ENCODE data around the gene UTY.
"Not testable (repeated sequence)": the region's sequence is repeated elsewhere in the genome, so short reads cannot be mapped to it uniquely, and the experiment has no call there.

UTY gene

DNA sequence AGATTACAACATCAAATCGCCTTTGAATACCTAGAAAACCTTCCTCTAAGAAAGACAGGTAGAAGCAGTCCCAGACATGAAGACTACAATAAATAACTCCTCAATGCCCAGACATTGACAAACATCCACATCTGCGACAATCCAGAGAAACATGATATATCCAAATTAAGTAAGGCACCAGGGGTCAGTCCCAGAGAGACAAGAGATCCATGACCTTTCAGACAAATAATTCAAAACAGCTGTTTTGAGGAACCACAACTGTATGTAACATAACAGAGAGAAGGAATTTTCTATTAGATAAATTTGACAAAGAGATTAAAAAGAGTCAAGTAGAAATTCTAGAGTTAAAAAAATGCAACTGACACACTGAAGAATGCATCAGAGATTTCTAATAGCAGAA lies 200.3 kb downstream of the UTY start:
- ATAC-seq: no peak
- TF ChIP-seq, protein P1, sequence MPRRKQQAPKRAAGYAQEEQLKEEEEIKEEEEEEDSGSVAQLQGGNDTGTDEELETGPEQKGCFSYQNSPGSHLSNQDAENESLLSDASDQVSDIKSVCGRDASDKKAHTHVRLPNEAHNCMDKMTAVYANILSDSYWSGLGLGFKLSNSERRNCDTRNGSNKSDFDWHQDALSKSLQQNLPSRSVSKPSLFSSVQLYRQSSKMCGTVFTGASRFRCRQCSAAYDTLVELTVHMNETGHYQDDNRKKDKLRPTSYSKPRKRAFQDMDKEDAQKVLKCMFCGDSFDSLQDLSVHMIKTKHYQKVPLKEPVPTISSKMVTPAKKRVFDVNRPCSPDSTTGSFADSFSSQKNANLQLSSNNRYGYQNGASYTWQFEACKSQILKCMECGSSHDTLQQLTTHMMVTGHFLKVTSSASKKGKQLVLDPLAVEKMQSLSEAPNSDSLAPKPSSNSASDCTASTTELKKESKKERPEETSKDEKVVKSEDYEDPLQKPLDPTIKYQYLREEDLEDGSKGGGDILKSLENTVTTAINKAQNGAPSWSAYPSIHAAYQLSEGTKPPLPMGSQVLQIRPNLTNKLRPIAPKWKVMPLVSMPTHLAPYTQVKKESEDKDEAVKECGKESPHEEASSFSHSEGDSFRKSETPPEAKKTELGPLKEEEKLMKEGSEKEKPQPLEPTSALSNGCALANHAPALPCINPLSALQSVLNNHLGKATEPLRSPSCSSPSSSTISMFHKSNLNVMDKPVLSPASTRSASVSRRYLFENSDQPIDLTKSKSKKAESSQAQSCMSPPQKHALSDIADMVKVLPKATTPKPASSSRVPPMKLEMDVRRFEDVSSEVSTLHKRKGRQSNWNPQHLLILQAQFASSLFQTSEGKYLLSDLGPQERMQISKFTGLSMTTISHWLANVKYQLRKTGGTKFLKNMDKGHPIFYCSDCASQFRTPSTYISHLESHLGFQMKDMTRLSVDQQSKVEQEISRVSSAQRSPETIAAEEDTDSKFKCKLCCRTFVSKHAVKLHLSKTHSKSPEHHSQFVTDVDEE (CRISPR knock-in tag; IDR thresholded peaks at IDR 0.05): no peak
- TF ChIP-seq ZNF70 (CRISPR knock-in tag; IDR thresholded peaks at IDR 0.05) (no peak), ARNTL (CRISPR knock-in tag; IDR thresholded peaks at IDR 0.05; ENCODE audit: borderline replicate concordance, low read depth) (no peak), ESRRG (CRISPR knock-in tag; IDR thresholded peaks at IDR 0.05) (no peak), BACH2 (CRISPR knock-in tag; IDR thresholded peaks at IDR 0.05; ENCODE audit: borderline replicate concordance) (no peak), ZFP3 (CRISPR knock-in tag; IDR thresholded peaks at IDR 0.05) (no peak), ZC3H10 (CRISPR knock-in tag; IDR thresholded peaks at IDR 0.05) (no peak), TCF4 (CRISPR knock-in tag; IDR thresholded peaks at IDR 0.05; ENCODE audit: borderline replicate concordance) (no peak), GLIS3 (CRISPR knock-in tag; IDR thresholded peaks at IDR 0.05) (no peak), ZFP30 (CRISPR knock-in tag; IDR thresholded peaks at IDR 0.05) (no peak), TOX (CRISPR knock-in tag; IDR thresholded peaks at IDR 0.05; ENCODE audit: borderline replicate concordance) (no peak), ZNF8 (CRISPR knock-in tag; IDR thresholded peaks at IDR 0.05) (no peak), OSR1 (CRISPR knock-in tag; IDR thresholded peaks at IDR 0.05) (no peak), RARB (CRISPR knock-in tag; IDR thresholded peaks at IDR 0.05) (no peak)
- TF ChIP-seq, protein P2, sequence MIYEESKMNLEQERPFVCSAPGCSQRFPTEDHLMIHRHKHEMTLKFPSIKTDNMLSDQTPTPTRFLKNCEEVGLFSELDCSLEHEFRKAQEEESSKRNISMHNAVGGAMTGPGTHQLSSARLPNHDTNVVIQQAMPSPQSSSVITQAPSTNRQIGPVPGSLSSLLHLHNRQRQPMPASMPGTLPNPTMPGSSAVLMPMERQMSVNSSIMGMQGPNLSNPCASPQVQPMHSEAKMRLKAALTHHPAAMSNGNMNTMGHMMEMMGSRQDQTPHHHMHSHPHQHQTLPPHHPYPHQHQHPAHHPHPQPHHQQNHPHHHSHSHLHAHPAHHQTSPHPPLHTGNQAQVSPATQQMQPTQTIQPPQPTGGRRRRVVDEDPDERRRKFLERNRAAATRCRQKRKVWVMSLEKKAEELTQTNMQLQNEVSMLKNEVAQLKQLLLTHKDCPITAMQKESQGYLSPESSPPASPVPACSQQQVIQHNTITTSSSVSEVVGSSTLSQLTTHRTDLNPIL (CRISPR knock-in tag; IDR thresholded peaks at IDR 0.05; ENCODE audit: low read depth): no peak
- TF ChIP-seq, protein P3, sequence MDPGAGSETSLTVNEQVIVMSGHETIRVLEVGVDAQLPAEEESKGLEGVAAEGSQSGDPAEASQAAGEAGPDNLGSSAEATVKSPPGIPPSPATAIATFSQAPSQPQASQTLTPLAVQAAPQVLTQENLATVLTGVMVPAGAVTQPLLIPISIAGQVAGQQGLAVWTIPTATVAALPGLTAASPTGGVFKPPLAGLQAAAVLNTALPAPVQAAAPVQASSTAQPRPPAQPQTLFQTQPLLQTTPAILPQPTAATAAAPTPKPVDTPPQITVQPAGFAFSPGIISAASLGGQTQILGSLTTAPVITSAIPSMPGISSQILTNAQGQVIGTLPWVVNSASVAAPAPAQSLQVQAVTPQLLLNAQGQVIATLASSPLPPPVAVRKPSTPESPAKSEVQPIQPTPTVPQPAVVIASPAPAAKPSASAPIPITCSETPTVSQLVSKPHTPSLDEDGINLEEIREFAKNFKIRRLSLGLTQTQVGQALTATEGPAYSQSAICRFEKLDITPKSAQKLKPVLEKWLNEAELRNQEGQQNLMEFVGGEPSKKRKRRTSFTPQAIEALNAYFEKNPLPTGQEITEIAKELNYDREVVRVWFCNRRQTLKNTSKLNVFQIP (CRISPR knock-in tag; IDR thresholded peaks at IDR 0.05; ENCODE audit: borderline replicate concordance, low read depth): no peak

DNA sequence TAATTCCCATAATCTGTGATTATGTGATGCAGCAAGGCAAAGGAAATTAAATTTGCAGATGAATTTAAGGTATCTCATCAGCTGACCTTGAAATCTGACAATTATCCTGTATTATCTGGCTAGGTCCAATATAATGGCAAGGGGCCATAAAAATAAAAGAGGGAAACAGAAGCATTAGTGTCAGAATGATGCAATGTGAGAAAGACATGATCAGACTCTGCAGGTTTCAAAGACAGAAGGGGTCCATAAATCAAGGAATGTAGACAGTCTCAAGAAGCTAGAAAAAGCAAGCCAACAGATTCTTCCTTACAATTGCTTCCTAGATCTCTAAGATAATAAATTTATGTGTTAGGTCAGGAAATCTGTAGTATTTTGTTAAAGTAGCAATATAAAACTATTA lies 208.1 kb downstream of the UTY start:
- no peak for ATAC-seq
- no peak for TF ChIP-seq PPARA (CRISPR knock-in tag; IDR thresholded peaks at IDR 0.05; ENCODE audit: borderline replicate concordance)
- no peak for TF ChIP-seq BACH2 (CRISPR knock-in tag; IDR thresholded peaks at IDR 0.05; ENCODE audit: borderline replicate concordance)
- no peak for TF ChIP-seq ZNF8 (CRISPR knock-in tag; IDR thresholded peaks at IDR 0.05)
- TF ChIP-seq, protein P3 (CRISPR knock-in tag; IDR thresholded peaks at IDR 0.05; ENCODE audit: borderline replicate concordance, low read depth): no peak
- TF ChIP-seq ZFP30 (CRISPR knock-in tag; IDR thresholded peaks at IDR 0.05): no peak
- TF ChIP-seq ZNF70 (CRISPR knock-in tag; IDR thresholded peaks at IDR 0.05): no peak
- no peak for TF ChIP-seq ZC3H10 (CRISPR knock-in tag; IDR thresholded peaks at IDR 0.05)
- TF ChIP-seq ZFP3 (CRISPR knock-in tag; IDR thresholded peaks at IDR 0.05): no peak
- no peak for TF ChIP-seq CSDC2 (CRISPR knock-in tag; IDR thresholded peaks at IDR 0.05)
- no peak for TF ChIP-seq RARB (CRISPR knock-in tag; IDR thresholded peaks at IDR 0.05)
- no peak for TF ChIP-seq OSR1 (CRISPR knock-in tag; IDR thresholded peaks at IDR 0.05)
- no peak for TF ChIP-seq ISL1 (CRISPR knock-in tag; IDR thresholded peaks at IDR 0.05)
- TF ChIP-seq ZNF565 (CRISPR knock-in tag; conservative IDR thresholded peaks at IDR 0.05; ENCODE audit: low read depth): no peak
- TF ChIP-seq, protein P4, sequence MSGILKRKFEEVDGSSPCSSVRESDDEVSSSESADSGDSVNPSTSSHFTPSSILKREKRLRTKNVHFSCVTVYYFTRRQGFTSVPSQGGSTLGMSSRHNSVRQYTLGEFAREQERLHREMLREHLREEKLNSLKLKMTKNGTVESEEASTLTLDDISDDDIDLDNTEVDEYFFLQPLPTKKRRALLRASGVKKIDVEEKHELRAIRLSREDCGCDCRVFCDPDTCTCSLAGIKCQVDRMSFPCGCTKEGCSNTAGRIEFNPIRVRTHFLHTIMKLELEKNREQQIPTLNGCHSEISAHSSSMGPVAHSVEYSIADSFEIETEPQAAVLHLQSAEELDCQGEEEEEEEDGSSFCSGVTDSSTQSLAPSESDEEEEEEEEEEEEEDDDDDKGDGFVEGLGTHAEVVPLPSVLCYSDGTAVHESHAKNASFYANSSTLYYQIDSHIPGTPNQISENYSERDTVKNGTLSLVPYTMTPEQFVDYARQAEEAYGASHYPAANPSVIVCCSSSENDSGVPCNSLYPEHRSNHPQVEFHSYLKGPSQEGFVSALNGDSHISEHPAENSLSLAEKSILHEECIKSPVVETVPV (CRISPR knock-in tag; IDR thresholded peaks at IDR 0.05): no peak
- TF ChIP-seq SNAI2 (CRISPR knock-in tag; IDR thresholded peaks at IDR 0.05): no peak
- TF ChIP-seq GLIS3 (CRISPR knock-in tag; IDR thresholded peaks at IDR 0.05): no peak
- TF ChIP-seq, protein P5, sequence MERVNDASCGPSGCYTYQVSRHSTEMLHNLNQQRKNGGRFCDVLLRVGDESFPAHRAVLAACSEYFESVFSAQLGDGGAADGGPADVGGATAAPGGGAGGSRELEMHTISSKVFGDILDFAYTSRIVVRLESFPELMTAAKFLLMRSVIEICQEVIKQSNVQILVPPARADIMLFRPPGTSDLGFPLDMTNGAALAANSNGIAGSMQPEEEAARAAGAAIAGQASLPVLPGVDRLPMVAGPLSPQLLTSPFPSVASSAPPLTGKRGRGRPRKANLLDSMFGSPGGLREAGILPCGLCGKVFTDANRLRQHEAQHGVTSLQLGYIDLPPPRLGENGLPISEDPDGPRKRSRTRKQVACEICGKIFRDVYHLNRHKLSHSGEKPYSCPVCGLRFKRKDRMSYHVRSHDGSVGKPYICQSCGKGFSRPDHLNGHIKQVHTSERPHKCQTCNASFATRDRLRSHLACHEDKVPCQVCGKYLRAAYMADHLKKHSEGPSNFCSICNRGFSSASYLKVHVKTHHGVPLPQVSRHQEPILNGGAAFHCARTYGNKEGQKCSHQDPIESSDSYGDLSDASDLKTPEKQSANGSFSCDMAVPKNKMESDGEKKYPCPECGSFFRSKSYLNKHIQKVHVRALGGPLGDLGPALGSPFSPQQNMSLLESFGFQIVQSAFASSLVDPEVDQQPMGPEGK (CRISPR knock-in tag; IDR thresholded peaks at IDR 0.05; ENCODE audit: borderline replicate concordance): no peak
- no peak for TF ChIP-seq ESRRG (CRISPR knock-in tag; IDR thresholded peaks at IDR 0.05)

DNA sequence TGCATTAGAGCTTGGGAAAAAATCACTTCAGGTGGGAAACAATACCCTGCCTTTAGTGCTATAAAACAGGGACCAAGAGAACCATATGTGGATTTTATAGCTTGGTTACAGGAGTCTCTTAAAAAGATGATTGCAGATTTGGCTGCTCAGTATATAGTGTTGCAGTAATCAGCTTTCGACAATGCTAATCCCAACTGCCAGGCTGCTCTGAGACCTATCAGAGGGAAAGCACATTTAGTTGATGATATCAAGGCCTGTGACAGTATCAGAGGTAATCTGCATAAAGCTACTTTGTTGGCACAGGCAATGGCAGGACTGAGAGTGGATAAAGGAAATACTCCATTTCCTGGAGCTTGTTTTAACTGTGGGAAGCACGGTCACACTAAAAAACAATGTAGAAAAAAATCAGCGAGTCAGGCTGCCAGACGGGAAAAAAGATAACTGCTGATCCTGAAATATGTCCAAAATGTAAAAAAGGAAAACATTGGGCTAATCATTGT lies 225.8 kb downstream of the UTY start:
- not testable (repeated sequence) for ATAC-seq

All from SK-N-SH treated with all-trans-retinoic acid at 6 μM for 48 hours (cell line).